D721Med (cell line): Measurements from ENCODE around the gene TRPT1.

Experiments
- DNase-seq: peaks from one replicate; pipeline ENCODE4 v3.0.0; 2011; ENCODE audit warnings: low spot score; ENCODE audit not compliant: insufficient read length
- FAIRE-seq: peaks from 2 replicates; lab custom pipeline; 2011; peaks lifted over from hg19 to GRCh38; lab: Jason Lieb, UNC
- CTCF ChIP-seq: IDR thresholded peaks from 2 replicates; pipeline ENCODE4 v1.5.1; 2012; ENCODE audit warnings: mild to moderate bottlenecking, control low read depth; ENCODE audit not compliant: insufficient read depth; ENCODE audit errors: missing control alignments

Gene TRPT1

GRCh38 chr11:64251016-64251752 is 25.2 kb upstream of the TRPT1 start, which contains the start of gene PLCB3:
Gene PLCB3 (plus strand): TSS chr11:64251530. CDS start chr11:64251650, 120 bp downstream.
- DNase-seq (peak; percentile 89), FAIRE-seq (no peak)
- TF ChIP-seq CTCF, result peak; percentile 44

- FAIRE-seq, result no peak
- peak; percentile 76 for DNase-seq
- no peak for TF ChIP-seq CTCF
These were observed 24.5 kb upstream of the TRPT1 start for GRCh38 chr11:64250415-64251015.

GRCh38 chr11:64249563-64250414 is 23.8 kb upstream of the TRPT1 start:
- DNase-seq (no peak), FAIRE-seq (no peak)
- no peak for TF ChIP-seq CTCF

- DNase-seq (no peak), FAIRE-seq (no peak)
- no peak for TF ChIP-seq CTCF
These were observed 23.1 kb upstream of the TRPT1 start for GRCh38 chr11:64249038-64249437.

- FAIRE-seq (no peak), DNase-seq (no peak)
- no peak for TF ChIP-seq CTCF
These were observed 22.6 kb upstream of the TRPT1 start for GRCh38 chr11:64248578-64248977.

- no peak for DNase-seq
- no peak for FAIRE-seq
- no peak for TF ChIP-seq CTCF
These were observed 21.9 kb upstream of the TRPT1 start for GRCh38 chr11:64247729-64248531.
